GM10847 (cell line): ENCODE results near the gene PPM1H.

ENCODE experiments used
- POLR2A ChIP-seq: IDR thresholded peaks from 2 replicates; pipeline ENCODE4 v1.6.1; 2011; ENCODE audit not compliant: insufficient read length; ENCODE audit errors: extremely low read depth

Gene PPM1H

GRCh38 chr12:62781136-62781880 is 153.6 kb downstream of the PPM1H start:
- TF ChIP-seq POLR2A = no peak

GRCh38 chr12:62779488-62779887 is 155.5 kb downstream of the PPM1H start:
- no peak for TF ChIP-seq POLR2A

GRCh38 chr12:62778187-62778586 is 156.8 kb downstream of the PPM1H start:
- no peak for TF ChIP-seq POLR2A

GRCh38 chr12:62776997-62777396 is 158.0 kb downstream of the PPM1H start:
- TF ChIP-seq POLR2A = no peak

GRCh38 chr12:62776575-62776974 is 158.4 kb downstream of the PPM1H start:
- TF ChIP-seq POLR2A = no peak

- no peak for TF ChIP-seq POLR2A
These were observed 160.2 kb downstream of the PPM1H start for GRCh38 chr12:62774794-62775193.

GRCh38 chr12:62772416-62772955 is 162.5 kb downstream of the PPM1H start:
- no peak for TF ChIP-seq POLR2A

- no peak for TF ChIP-seq POLR2A
These were observed 163.1 kb downstream of the PPM1H start for GRCh38 chr12:62771828-62772227.

- TF ChIP-seq POLR2A = no peak
These were observed 164.6 kb downstream of the PPM1H start for GRCh38 chr12:62770381-62770780.

- no peak for TF ChIP-seq POLR2A
These were observed 165.8 kb downstream of the PPM1H start for GRCh38 chr12:62769076-62769619.

- no peak for TF ChIP-seq POLR2A
These were observed 167.0 kb downstream of the PPM1H start for GRCh38 chr12:62767946-62768345.

GRCh38 chr12:62767496-62767895 is 167.5 kb downstream of the PPM1H start:
- no peak for TF ChIP-seq POLR2A

GRCh38 chr12:62766496-62766895 is 168.5 kb downstream of the PPM1H start:
- TF ChIP-seq POLR2A = no peak

- TF ChIP-seq POLR2A = no peak
These were observed 170.9 kb downstream of the PPM1H start for GRCh38 chr12:62763861-62764645.

- no peak for TF ChIP-seq POLR2A
These were observed 171.6 kb downstream of the PPM1H start for GRCh38 chr12:62763312-62763711.

GRCh38 chr12:62762645-62763044 is 172.3 kb downstream of the PPM1H start:
- no peak for TF ChIP-seq POLR2A

GRCh38 chr12:62761658-62762057 is 173.3 kb downstream of the PPM1H start:
- no peak for TF ChIP-seq POLR2A

GRCh38 chr12:62760779-62761178 is 174.2 kb downstream of the PPM1H start:
- TF ChIP-seq POLR2A = no peak
